Measurements from ENCODE around the gene QPCT.
A peak's percentile ranks its signal among the peaks of the same experiment; 100 is the strongest.

QPCT gene

DNA sequence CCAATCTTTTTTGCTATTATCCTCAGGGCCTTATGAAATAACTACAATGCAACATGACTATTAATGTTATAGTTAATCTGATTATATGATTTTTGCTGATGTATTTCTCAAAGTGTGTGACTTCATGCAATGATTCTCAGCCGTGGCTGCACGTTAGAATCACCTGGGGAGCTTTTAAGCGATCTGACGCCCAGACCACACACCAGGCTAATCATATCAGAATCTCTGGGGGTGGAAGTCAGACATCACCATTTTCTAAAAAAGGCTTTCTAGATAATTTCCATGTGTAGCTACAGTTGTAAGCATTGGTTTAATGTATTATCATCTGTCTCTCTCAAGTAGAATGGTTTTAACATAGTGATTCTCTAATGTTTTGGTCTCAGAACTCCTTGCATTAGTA lies 5.5 kb upstream of the QPCT start:
- ATAC-seq (ENCODE audit: low read depth) (no peak), DNase-seq (ENCODE audit: low spot score) (no peak)
- no peaks in the 10 kb centered on the region for H3K9me3 ChIP-seq (ENCODE audit: severe bottlenecking)
- no peaks in the 10 kb centered on the region for H3K27me3 ChIP-seq (ENCODE audit: insufficient read depth, poor library complexity, severe bottlenecking)
- no peaks in the 10 kb centered on the region for H3K4me1 ChIP-seq (ENCODE audit: insufficient read depth, poor library complexity, severe bottlenecking)
- no peak overlapping the region for H3K27ac ChIP-seq (ENCODE audit: poor library complexity, severe bottlenecking)
- H3K4me3 ChIP-seq (ENCODE audit: severe bottlenecking), result no peak overlapping the region
- no peak for TF ChIP-seq CTCF (IDR thresholded peaks at IDR 0.05; ENCODE audit: poor library complexity, severe bottlenecking)
- no peaks in the 10 kb centered on the region for H3K36me3 ChIP-seq (ENCODE audit: low read depth)

DNA sequence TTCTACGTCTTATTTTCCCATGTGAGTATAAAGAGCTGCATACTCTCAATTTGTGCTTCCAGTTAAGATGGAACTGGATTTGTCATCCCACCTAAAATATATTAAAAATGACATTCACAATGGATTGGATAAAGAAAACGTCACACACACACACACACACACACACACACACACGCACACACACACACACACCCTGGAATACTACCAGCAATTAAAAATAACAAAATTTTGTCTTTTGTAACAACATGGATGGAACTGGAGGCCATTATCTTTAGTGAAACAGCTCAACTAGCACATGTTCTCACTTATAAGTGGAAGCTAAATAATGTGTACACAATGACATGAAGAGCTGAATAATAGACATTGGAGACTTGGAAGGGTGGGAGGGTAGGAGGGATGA lies 3.8 kb upstream of the QPCT start:
- DNase-seq (ENCODE audit: low spot score) (no peak), ATAC-seq (ENCODE audit: low read depth) (no peak)
- H3K36me3 ChIP-seq (ENCODE audit: low read depth), result no peaks in the 10 kb centered on the region
- no peaks in the 10 kb centered on the region for H3K4me1 ChIP-seq (ENCODE audit: insufficient read depth, poor library complexity, severe bottlenecking)
- no peaks in the 10 kb centered on the region for H3K9me3 ChIP-seq (ENCODE audit: severe bottlenecking)
- no peak for TF ChIP-seq CTCF (IDR thresholded peaks at IDR 0.05; ENCODE audit: poor library complexity, severe bottlenecking)
- no peak overlapping the region for H3K4me3 ChIP-seq (ENCODE audit: severe bottlenecking)
- H3K27me3 ChIP-seq (ENCODE audit: insufficient read depth, poor library complexity, severe bottlenecking), result no peaks in the 10 kb centered on the region
- H3K27ac ChIP-seq (ENCODE audit: poor library complexity, severe bottlenecking), result no peak overlapping the region

- Histone ChIP-seq H3K27me3 (ENCODE audit: insufficient read depth, poor library complexity, severe bottlenecking) (no peaks in the 10 kb centered on the region), H3K27ac (ENCODE audit: poor library complexity, severe bottlenecking) (no peak overlapping the region), H3K36me3 (ENCODE audit: low read depth) (no peaks in the 10 kb centered on the region), H3K4me1 (ENCODE audit: insufficient read depth, poor library complexity, severe bottlenecking) (no peaks in the 10 kb centered on the region), H3K9me3 (ENCODE audit: severe bottlenecking) (no peaks in the 10 kb centered on the region), H3K4me3 (ENCODE audit: severe bottlenecking) (no peak overlapping the region)
- DNase-seq (ENCODE audit: low spot score) (no peak), ATAC-seq (ENCODE audit: low read depth) (no peak)
- no peak for TF ChIP-seq CTCF (IDR thresholded peaks at IDR 0.05; ENCODE audit: poor library complexity, severe bottlenecking)
Measured at GRCh38 chr2:37342591-37343220, 1.7 kb upstream of the QPCT start.

DNA sequence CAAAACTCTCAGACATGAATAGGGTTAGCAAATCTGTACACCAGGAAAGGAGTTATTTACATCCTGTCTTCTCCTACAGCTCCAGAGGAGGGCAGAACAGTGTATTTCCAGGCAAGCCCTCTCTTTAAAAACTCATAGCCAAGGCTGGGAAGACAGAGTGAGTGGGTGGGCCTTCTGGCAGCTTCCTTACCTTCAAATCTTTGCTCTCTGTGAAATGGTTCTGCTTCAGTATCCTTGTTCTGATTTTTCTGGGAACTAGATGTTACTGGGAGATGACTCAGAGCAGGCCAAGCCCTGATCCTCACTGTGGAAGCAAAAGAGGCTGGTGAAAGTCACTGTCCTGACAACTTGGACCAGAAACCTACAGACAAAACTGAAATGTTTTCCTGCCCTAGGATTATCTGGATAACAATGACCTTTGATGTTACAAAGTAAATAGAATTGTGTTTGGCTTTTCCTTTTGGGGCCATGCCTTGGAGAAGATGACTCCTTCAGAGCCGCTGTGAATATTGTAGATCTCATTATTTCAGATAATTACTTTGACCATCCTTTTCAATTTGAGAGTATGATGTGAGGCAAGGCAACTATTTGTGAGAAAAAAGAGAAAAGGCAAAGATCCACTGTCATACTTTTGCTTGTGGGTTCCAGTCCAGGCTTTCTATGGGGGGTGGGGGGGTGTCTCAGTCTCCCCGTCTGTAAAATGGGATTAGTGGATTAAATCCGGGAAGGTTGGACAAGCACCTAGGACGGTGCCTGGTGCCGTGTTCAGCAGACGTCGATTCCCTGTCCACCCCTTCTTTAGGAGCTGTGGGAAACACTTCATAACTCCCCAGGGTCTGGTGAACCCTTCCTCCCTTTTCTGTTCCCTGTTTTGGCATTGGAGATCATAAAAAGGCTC lies 644 bp upstream of the QPCT start:
- no peak overlapping the region for H3K4me3 ChIP-seq (ENCODE audit: severe bottlenecking)
- peak; percentile 55; the same call in 2 of the 3 replicates for ATAC-seq (ENCODE audit: low read depth)
- TF ChIP-seq CTCF (IDR thresholded peaks at IDR 0.05; ENCODE audit: poor library complexity, severe bottlenecking), result peak; percentile 32
- no peaks in the 10 kb centered on the region for H3K4me1 ChIP-seq (ENCODE audit: insufficient read depth, poor library complexity, severe bottlenecking)
- no peak for DNase-seq (ENCODE audit: low spot score)
- H3K9me3 ChIP-seq (ENCODE audit: severe bottlenecking), result no peaks in the 10 kb centered on the region
- no peaks in the 10 kb centered on the region for H3K27me3 ChIP-seq (ENCODE audit: insufficient read depth, poor library complexity, severe bottlenecking)
- H3K27ac ChIP-seq (ENCODE audit: poor library complexity, severe bottlenecking), result no peak overlapping the region
- H3K36me3 ChIP-seq (ENCODE audit: low read depth), result no peaks in the 10 kb centered on the region

GRCh38 chr2:37348155-37348554 lies 3.7 kb downstream of the QPCT start:
- ATAC-seq (ENCODE audit: low read depth) (no peak), DNase-seq (ENCODE audit: low spot score) (no peak)
- Histone ChIP-seq H3K9me3 (ENCODE audit: severe bottlenecking) (no peaks in the 10 kb centered on the region), H3K27ac (ENCODE audit: poor library complexity, severe bottlenecking) (no peak overlapping the region), H3K27me3 (ENCODE audit: insufficient read depth, poor library complexity, severe bottlenecking) (no peaks in the 10 kb centered on the region), H3K4me1 (ENCODE audit: insufficient read depth, poor library complexity, severe bottlenecking) (peaks cover 6% of the 10 kb centered on the region), H3K4me3 (ENCODE audit: severe bottlenecking) (no peak overlapping the region), H3K36me3 (ENCODE audit: low read depth) (no peaks in the 10 kb centered on the region)
- TF ChIP-seq CTCF (IDR thresholded peaks at IDR 0.05; ENCODE audit: poor library complexity, severe bottlenecking), result no peak

Measured in RWPE2 (cell line).